ENCODE measurements around the gene AATK. TPM values are rescaled to one million over a fixed set of nuclear protein-coding genes. Genes with fewer than 3 reads are reported as not detected.

Gene AATK
- total RNA-seq, 1 donor from 2014 or later, result 0.67 TPM

DNA sequence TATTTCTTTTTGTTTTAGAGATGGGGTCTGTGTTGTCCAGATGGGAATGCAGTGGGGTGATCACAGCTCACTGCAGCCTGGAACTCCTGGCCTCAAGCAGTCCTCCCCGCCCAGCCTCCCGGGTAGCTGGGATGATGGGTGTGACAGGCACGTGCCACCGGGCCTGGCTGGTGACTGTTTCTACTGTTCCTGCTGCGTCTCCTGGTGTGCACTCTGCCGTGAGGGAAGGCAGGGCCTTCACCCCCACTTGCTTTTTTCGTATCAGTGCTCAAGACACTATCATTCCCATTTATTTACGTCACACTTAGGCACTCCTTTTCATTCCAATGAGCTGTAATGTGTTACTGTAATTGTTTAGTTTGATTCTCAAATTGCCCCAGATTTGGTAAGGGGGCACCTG, 26.0 kb downstream of the AATK start:
- Mint-ChIP-seq H3K9me3 (ENCODE audit: low read depth) (no peaks in the 10 kb centered on the region), H3K4me3 (ENCODE audit: unreplicated experiment) (no peak overlapping the region), H3K27me3 (ENCODE audit: low read depth) (peaks cover 4% of the 10 kb centered on the region), H3K36me3 (ENCODE audit: low read depth) (no peaks in the 10 kb centered on the region), H3K27ac (ENCODE audit: unreplicated experiment) (no peak overlapping the region), H3K4me1 (ENCODE audit: low read depth) (no peaks in the 10 kb centered on the region)
- TF ChIP-seq, protein P1, sequence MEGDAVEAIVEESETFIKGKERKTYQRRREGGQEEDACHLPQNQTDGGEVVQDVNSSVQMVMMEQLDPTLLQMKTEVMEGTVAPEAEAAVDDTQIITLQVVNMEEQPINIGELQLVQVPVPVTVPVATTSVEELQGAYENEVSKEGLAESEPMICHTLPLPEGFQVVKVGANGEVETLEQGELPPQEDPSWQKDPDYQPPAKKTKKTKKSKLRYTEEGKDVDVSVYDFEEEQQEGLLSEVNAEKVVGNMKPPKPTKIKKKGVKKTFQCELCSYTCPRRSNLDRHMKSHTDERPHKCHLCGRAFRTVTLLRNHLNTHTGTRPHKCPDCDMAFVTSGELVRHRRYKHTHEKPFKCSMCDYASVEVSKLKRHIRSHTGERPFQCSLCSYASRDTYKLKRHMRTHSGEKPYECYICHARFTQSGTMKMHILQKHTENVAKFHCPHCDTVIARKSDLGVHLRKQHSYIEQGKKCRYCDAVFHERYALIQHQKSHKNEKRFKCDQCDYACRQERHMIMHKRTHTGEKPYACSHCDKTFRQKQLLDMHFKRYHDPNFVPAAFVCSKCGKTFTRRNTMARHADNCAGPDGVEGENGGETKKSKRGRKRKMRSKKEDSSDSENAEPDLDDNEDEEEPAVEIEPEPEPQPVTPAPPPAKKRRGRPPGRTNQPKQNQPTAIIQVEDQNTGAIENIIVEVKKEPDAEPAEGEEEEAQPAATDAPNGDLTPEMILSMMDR (IDR thresholded peaks at IDR 0.05), result no peak
- no peak for DNase-seq (ENCODE audit: low spot score)

DNA sequence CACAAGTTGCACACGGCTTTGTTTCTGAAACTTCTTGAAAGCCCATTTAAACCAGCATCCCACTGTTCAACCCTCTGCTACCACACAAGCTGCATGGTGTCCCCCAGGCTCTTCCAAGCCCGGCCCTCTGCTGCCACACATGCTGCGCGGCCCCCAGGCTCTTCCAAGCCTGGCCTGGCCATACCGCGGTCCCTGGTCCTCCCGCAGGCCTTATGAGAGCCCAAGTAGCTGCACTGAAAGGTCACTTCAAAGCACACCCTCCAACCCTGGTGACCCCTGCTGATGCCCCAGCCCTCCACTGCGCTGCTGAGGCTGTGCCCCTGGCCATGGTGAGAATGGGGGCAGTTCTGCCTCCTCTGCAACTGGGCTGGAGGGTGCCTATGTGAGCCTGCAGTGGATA, 26.6 kb downstream of the AATK start:
- H3K9me3 Mint-ChIP-seq (ENCODE audit: low read depth), result no peaks in the 10 kb centered on the region
- DNase-seq (ENCODE audit: low spot score), result no peak
- H3K27ac Mint-ChIP-seq (ENCODE audit: unreplicated experiment), result no peak overlapping the region
- H3K4me1 Mint-ChIP-seq (ENCODE audit: low read depth), result no peaks in the 10 kb centered on the region
- peaks cover 4% of the 10 kb centered on the region for H3K27me3 Mint-ChIP-seq (ENCODE audit: low read depth)
- no peak overlapping the region for H3K4me3 Mint-ChIP-seq (ENCODE audit: unreplicated experiment)
- TF ChIP-seq, protein P1 (IDR thresholded peaks at IDR 0.05), result no peak
- no peaks in the 10 kb centered on the region for H3K36me3 Mint-ChIP-seq (ENCODE audit: low read depth)

DNA sequence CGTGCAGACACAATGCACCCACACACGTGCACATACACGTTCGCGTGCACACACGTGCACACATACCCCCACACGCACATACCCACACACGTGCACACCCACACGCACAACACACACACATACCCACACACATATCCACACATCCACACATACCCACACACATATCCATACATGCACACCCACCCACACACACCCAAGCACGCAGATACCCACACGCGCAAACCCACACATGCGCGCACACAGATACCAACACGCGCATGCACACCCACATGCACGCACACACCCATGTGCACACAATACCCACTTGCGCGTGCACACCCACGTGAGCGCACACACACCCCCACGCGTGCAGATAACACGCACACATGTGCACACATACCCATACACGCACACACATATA, 27.5 kb downstream of the AATK start:
- Mint-ChIP-seq H3K4me1 (ENCODE audit: low read depth) (no peaks in the 10 kb centered on the region), H3K4me3 (ENCODE audit: unreplicated experiment) (no peak overlapping the region), H3K36me3 (ENCODE audit: low read depth) (no peaks in the 10 kb centered on the region), H3K27ac (ENCODE audit: unreplicated experiment) (no peak overlapping the region), H3K9me3 (ENCODE audit: low read depth) (no peaks in the 10 kb centered on the region), H3K27me3 (ENCODE audit: low read depth) (peaks cover 4% of the 10 kb centered on the region)
- DNase-seq (ENCODE audit: low spot score), result no peak
- TF ChIP-seq, protein P1 (IDR thresholded peaks at IDR 0.05), result no peak

DNA sequence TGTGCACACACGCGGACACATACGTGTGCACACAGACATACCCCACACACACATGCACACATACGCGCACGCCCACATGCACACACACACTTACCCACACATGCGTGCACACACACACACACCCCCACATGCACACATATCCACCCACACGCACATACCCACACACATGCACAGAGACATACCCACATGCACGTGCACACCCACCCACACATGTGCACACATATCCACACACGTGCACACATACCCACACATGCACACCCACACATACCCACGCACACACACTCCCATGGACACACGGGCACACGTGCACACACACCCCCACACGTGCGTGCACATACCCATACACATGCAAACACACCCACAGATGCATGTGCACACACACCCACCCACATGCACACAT, 27.9 kb downstream of the AATK start:
- H3K36me3 Mint-ChIP-seq (ENCODE audit: low read depth), result no peaks in the 10 kb centered on the region
- no peak overlapping the region for H3K4me3 Mint-ChIP-seq (ENCODE audit: unreplicated experiment)
- TF ChIP-seq, protein P1 (IDR thresholded peaks at IDR 0.05), result no peak
- no peak overlapping the region for H3K27ac Mint-ChIP-seq (ENCODE audit: unreplicated experiment)
- peaks cover 4% of the 10 kb centered on the region for H3K27me3 Mint-ChIP-seq (ENCODE audit: low read depth)
- no peaks in the 10 kb centered on the region for H3K4me1 Mint-ChIP-seq (ENCODE audit: low read depth)
- no peaks in the 10 kb centered on the region for H3K9me3 Mint-ChIP-seq (ENCODE audit: low read depth)
- DNase-seq (ENCODE audit: low spot score), result no peak

DNA sequence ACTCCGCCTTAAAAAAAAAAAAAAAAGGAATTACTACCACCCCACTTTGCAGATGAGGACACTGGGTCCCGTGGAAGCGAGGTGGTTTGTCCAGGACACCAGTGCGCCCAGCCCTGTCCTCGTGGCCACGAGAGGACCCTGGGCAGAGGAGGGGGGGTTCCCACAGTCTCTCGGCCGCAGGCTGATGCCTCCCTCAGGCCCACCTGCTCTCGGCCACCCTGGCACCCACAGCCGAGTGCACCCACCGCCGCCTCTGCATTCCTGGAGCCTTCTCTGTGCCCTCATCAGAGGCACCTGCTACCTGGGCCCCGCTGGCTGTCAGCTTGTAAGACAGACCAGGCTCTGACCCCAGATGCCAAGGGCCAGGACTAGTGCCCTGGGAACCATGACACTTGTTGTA, 28.8 kb downstream of the AATK start:
- TF ChIP-seq, protein P1 (IDR thresholded peaks at IDR 0.05), result no peak
- H3K27me3 Mint-ChIP-seq (ENCODE audit: low read depth), result peaks cover 4% of the 10 kb centered on the region
- H3K4me1 Mint-ChIP-seq (ENCODE audit: low read depth), result no peaks in the 10 kb centered on the region
- no peak for DNase-seq (ENCODE audit: low spot score)
- no peak overlapping the region for H3K4me3 Mint-ChIP-seq (ENCODE audit: unreplicated experiment)
- H3K27ac Mint-ChIP-seq (ENCODE audit: unreplicated experiment), result no peak overlapping the region
- no peaks in the 10 kb centered on the region for H3K9me3 Mint-ChIP-seq (ENCODE audit: low read depth)
- no peaks in the 10 kb centered on the region for H3K36me3 Mint-ChIP-seq (ENCODE audit: low read depth)
